GM23338 (cell line): ENCODE results near the gene ELAC2. TPM values are rescaled to one million over a fixed set of nuclear protein-coding genes. Genes with fewer than 3 reads are reported as not detected.

Source experiments
- ATAC-seq: fragments of 200-7000 bp; cut with Tn5 transposase; 3 replicates; pipeline ENCODE4 v1.9.1; 2020
- DNase-seq: peaks from one replicate; pipeline ENCODE4 v3.0.0-alpha.2; 2015; ENCODE audit warnings: low spot score
- H2AFZ ChIP-seq: fragments of 200-600 bp; sonication (generic); 2 replicates; pipeline ENCODE4 v1.8.0; 2016; ENCODE audit warnings: antibody characterized with exemption, mild to moderate bottlenecking, moderate library complexity
- H3F3A ChIP-seq: fragments of 200-600 bp; sonication (generic); replicated peaks from 2 replicates; pipeline ENCODE4 v1.8.0; 2017; ENCODE audit warnings: antibody characterized with exemption, mixed run types, low read depth
- H3K27ac ChIP-seq: fragments of 200-600 bp; sonication (generic); 2 replicates; pipeline ENCODE4 v1.6.1; 2016; ENCODE audit warnings: low read depth
- H3K27me3 ChIP-seq: fragments of 200-600 bp; sonication (generic); 2 replicates; pipeline ENCODE4 v1.8.0; 2016; ENCODE audit warnings: mild to moderate bottlenecking, mixed run types, moderate library complexity; ENCODE audit not compliant: insufficient read depth
- H3K36me3 ChIP-seq: fragments of 200-600 bp; sonication (generic); 2 replicates; pipeline ENCODE4 v1.8.0; 2016; ENCODE audit warnings: mild to moderate bottlenecking; ENCODE audit not compliant: insufficient read depth
- H3K4me1 ChIP-seq: fragments of 200-600 bp; sonication (generic); 2 replicates; pipeline ENCODE4 v1.8.0; 2016; ENCODE audit warnings: mild to moderate bottlenecking, moderate library complexity; ENCODE audit not compliant: insufficient read depth
- H3K4me2 ChIP-seq: fragments of 200-600 bp; sonication (generic); 2 replicates; pipeline ENCODE4 v1.7.1; 2017; ENCODE audit warnings: mixed run types
- H3K4me3 ChIP-seq: fragments of 200-600 bp; sonication (generic); 2 replicates; pipeline ENCODE4 v1.6.1; 2016; ENCODE audit warnings: mixed run types
- H3K79me2 ChIP-seq: fragments of 200-600 bp; sonication (generic); replicated peaks from 2 replicates; pipeline ENCODE4 v1.8.0; 2017; ENCODE audit warnings: mild to moderate bottlenecking; ENCODE audit not compliant: insufficient read depth
- H3K9me2 ChIP-seq: fragments of 200-600 bp; sonication (generic); 2 replicates; pipeline ENCODE4 v1.8.0; 2017; ENCODE audit not compliant: insufficient read depth
- H4K20me1 ChIP-seq: fragments of 200-600 bp; sonication (generic); replicated peaks from 2 replicates; pipeline ENCODE4 v1.8.0; 2017; ENCODE audit warnings: mild to moderate bottlenecking; ENCODE audit not compliant: insufficient read depth
- H3K27ac Mint-ChIP-seq: 2 replicates; pipeline ENCODE4 v1.8.0; 2020; ENCODE audit warnings: inconsistent platforms, mild to moderate bottlenecking, moderate library complexity, mixed read lengths
- H3K27me3 Mint-ChIP-seq: 3 replicates; pipeline ENCODE4 v1.8.0; 2022; ENCODE audit warnings: low read depth, mild to moderate bottlenecking, moderate library complexity, mixed read lengths, inconsistent platforms; ENCODE audit not compliant: insufficient read depth, poor library complexity
- H3K36me3 Mint-ChIP-seq: 3 replicates; pipeline ENCODE4 v1.8.0; 2021; ENCODE audit warnings: low read depth, mild to moderate bottlenecking, inconsistent platforms, moderate library complexity, mixed read lengths
- H3K4me1 Mint-ChIP-seq: 3 replicates; pipeline ENCODE4 v1.8.0; 2020; ENCODE audit warnings: mild to moderate bottlenecking, inconsistent platforms, mixed read lengths
- H3K4me3 Mint-ChIP-seq: 3 replicates; pipeline ENCODE4 v1.8.0; 2021; ENCODE audit warnings: moderate library complexity, mild to moderate bottlenecking, inconsistent platforms, mixed read lengths
- H3K9me3 Mint-ChIP-seq: 3 replicates; pipeline ENCODE4 v1.8.0; 2020; ENCODE audit warnings: moderate library complexity, mild to moderate bottlenecking, inconsistent platforms, mixed read lengths
- CTCF ChIP-seq, 2 experiments: fragments of 200-600 bp in 1 of 2; sonication (generic) in 1 of 2; conservative IDR thresholded peaks; 2 replicates each; pipeline versions ENCODE4 v1.5.1 to v1.6.1; 2016 to 2017; ENCODE audit warnings: antibody characterized with exemption in 2 of 2, low read depth in 2 of 2, mild to moderate bottlenecking in 2 of 2, moderate library complexity in 1 of 2
- ETS1 ChIP-seq: IDR thresholded peaks from 2 replicates; pipeline ENCODE4 v1.6.1; 2016; ENCODE audit warnings: antibody characterized with exemption
- EZH2phosphoT487 ChIP-seq: fragments of 200-600 bp; sonication (generic); IDR thresholded peaks from one replicate; pipeline ENCODE4 v1.8.1; 2018; ENCODE audit warnings: antibody characterized with exemption; ENCODE audit not compliant: unreplicated experiment
- JUNB ChIP-seq: IDR thresholded peaks from one replicate; pipeline ENCODE4 v1.6.1; 2016; ENCODE audit warnings: antibody characterized with exemption; ENCODE audit not compliant: unreplicated experiment
- NANOG ChIP-seq: IDR thresholded peaks from 2 replicates; pipeline ENCODE4 v1.6.1; 2016; ENCODE audit warnings: antibody characterized with exemption, borderline replicate concordance
- REST ChIP-seq: IDR thresholded peaks from one replicate; pipeline ENCODE4 v1.6.1; 2018; ENCODE audit warnings: antibody characterized with exemption; ENCODE audit not compliant: unreplicated experiment
- STAT1 ChIP-seq: IDR thresholded peaks from one replicate; pipeline ENCODE4 v1.6.1; 2016; ENCODE audit warnings: antibody characterized with exemption; ENCODE audit not compliant: unreplicated experiment
- ZNF114 ChIP-seq: fragments of 250-450 bp; sonication (Bioruptor Pico); IDR thresholded peaks from 2 replicates; pipeline ENCODE4 v1.5.0; 2020; ENCODE audit warnings: mild to moderate bottlenecking, moderate library complexity
- polyA plus RNA-seq: library from polyadenylated mRNA; unstranded; fragments of >200 nt; fragmentation: Nextera tagmentation; extraction: Ambion mirVana; gene quantifications from 2 replicates; pipeline ENCODE4 v1.2.1, GENCODE V29; 2016
- total RNA-seq: library from RNA; depleted of rRNA; stranded (reverse); fragments of >200 nt; shearing (Covaris generic); gene quantifications from 2 replicates; pipeline ENCODE4 v1.2.3, GENCODE V29; 2014

Gene ELAC2
- total and polyA plus RNA-seq, 2 experiments from 2014 or later = 49.9 to 203 TPM

- TF ChIP-seq ETS1 = no peak
- TF ChIP-seq NANOG = no peak
- no peak for TF ChIP-seq ZNF114 (CRISPR knock-in tag)
These were observed 7.4 kb upstream of the ELAC2 start (continued) for GRCh38 chr17:13025258-13025627.

- Histone ChIP-seq H2AFZ (peak overlapping the region; percentile 64; the same call in 1 of the 2 replicates), H3F3A (no peaks in the 10 kb centered on the region; the same call in 1 of the 2 replicates), H3K27ac (no peak overlapping the region), H4K20me1 (no peaks in the 10 kb centered on the region), H3K4me3 (peak overlapping the region; percentile 42; the same call in 1 of the 2 replicates), H3K79me2 (no peaks in the 10 kb centered on the region), H3K27me3 (no peaks in the 10 kb centered on the region), H3K4me2 (peak overlapping the region; percentile 73), H3K4me1 (no peaks in the 10 kb centered on the region; the same call in 1 of the 2 replicates), H3K9me2 (no peaks in the 10 kb centered on the region), H3K36me3 (no peaks in the 10 kb centered on the region)
- Mint-ChIP-seq H3K4me3 (peak overlapping the region; percentile 39; the same call in 2 of the 3 replicates), H3K36me3 (no peaks in the 10 kb centered on the region), H3K27me3 (peaks cover 2% of the 10 kb centered on the region), H3K9me3 (no peaks in the 10 kb centered on the region), H3K27ac (no peak overlapping the region), H3K4me1 (peaks cover 6% of the 10 kb centered on the region; the same call in 2 of the 3 replicates)
- ATAC-seq = peak; percentile 95
- DNase-seq = peak; percentile 87
- peak; percentile 85 to 95 for TF ChIP-seq CTCF (conservative IDR thresholded peaks at IDR 0.05; ENCODE audit: low read depth in 2 of 2)
- TF ChIP-seq JUNB = no peak
- no peak for TF ChIP-seq STAT1
- TF ChIP-seq EZH2phosphoT487 = no peak
- TF ChIP-seq REST = no peak
These were observed 6.9 kb upstream of the ELAC2 start for GRCh38 chr17:13024526-13025257.
